Measurements from ENCODE around the gene NARS2.

DNA sequence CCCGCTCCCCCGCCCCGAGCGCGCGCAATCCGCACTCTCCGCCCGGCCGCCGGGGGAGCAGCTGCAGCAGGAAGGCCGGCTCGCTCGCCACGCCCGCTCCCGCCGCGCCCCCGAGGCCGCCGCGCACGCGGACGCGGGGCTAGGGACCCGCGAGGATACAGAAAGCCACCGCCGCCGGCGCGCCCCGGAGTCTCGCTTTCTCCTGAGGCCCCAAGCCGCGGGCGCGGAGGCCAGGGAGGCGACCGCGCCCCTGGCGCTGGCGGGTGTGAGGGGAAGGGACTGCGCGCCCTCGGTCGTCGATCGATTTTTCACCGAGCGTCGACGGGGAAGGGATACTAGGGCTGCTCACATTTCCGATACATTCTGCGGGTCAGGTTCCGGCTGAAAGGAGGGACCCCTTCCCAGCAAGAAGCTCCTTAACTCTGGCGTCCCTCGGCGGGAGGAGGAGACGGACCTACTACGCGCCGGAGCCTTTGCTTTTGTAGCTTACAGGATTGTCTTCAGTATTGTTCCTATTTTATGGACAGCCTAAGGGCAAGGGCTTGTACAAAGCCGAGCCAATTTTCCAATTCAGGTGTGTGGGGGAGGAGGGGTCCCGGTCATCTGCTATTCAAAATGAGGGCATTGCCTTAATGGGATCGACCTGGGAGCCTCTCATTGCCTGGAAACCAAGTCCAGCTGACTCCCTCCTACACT, 156.6 kb downstream of the NARS2 start:
- peak; percentile 40 to 63 for TF ChIP-seq POLR2AphosphoS5 (IDR thresholded peaks at IDR 0.05)
- TF ChIP-seq, protein P1, sequence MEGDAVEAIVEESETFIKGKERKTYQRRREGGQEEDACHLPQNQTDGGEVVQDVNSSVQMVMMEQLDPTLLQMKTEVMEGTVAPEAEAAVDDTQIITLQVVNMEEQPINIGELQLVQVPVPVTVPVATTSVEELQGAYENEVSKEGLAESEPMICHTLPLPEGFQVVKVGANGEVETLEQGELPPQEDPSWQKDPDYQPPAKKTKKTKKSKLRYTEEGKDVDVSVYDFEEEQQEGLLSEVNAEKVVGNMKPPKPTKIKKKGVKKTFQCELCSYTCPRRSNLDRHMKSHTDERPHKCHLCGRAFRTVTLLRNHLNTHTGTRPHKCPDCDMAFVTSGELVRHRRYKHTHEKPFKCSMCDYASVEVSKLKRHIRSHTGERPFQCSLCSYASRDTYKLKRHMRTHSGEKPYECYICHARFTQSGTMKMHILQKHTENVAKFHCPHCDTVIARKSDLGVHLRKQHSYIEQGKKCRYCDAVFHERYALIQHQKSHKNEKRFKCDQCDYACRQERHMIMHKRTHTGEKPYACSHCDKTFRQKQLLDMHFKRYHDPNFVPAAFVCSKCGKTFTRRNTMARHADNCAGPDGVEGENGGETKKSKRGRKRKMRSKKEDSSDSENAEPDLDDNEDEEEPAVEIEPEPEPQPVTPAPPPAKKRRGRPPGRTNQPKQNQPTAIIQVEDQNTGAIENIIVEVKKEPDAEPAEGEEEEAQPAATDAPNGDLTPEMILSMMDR (IDR thresholded peaks at IDR 0.05): peak in 5 of 6 experiments; percentile 23 to 77 (median 76)
- peak in 3 of 4 donors; percentile 64 to 96 (median 71) for TF ChIP-seq POLR2A (IDR thresholded peaks at IDR 0.05)
- no peak for TF ChIP-seq EP300 (IDR thresholded peaks at IDR 0.05)
